GM12891 (cell line): Measurements from ENCODE around the gene DEPDC7.
"Not testable (repeated sequence)": the region's sequence is repeated elsewhere in the genome, so short reads cannot be mapped to it uniquely, and the experiment has no call there.

Experiments
- DNase-seq: peaks from one replicate; pipeline ENCODE4 v3.0.0; 2011; ENCODE audit warnings: low spot score; ENCODE audit not compliant: insufficient read length
- FAIRE-seq: peaks from 2 replicates; lab custom pipeline; 2011; peaks lifted over from hg19 to GRCh38; lab: Jason Lieb, UNC
- PAX5 ChIP-seq: IDR thresholded peaks from 2 replicates; pipeline ENCODE4 v1.6.1; 2011; ENCODE audit warnings: low read length, moderate library complexity, mild to moderate bottlenecking; ENCODE audit not compliant: insufficient read depth, severe bottlenecking
- POLR2A ChIP-seq: IDR thresholded peaks from 2 replicates; pipeline ENCODE4 v1.6.1; 2011; ENCODE audit warnings: low read depth, low read length, control low read depth
- POLR2AphosphoS5 ChIP-seq: IDR thresholded peaks from 2 replicates; pipeline ENCODE4 v1.6.1; 2011; ENCODE audit warnings: low read depth, low read length, control low read depth
- POU2F2 ChIP-seq: IDR thresholded peaks from 2 replicates; pipeline ENCODE4 v1.6.1; 2011; ENCODE audit warnings: low read depth, mild to moderate bottlenecking, control low read depth, low read length, moderate library complexity
- SPI1 ChIP-seq: IDR thresholded peaks from 2 replicates; pipeline ENCODE4 v1.6.1; 2011; ENCODE audit warnings: low read depth, low read length, control low read depth
- TAF1 ChIP-seq: IDR thresholded peaks from 2 replicates; pipeline ENCODE4 v1.6.1; 2011; ENCODE audit warnings: low read depth, low read length, control low read depth

Gene DEPDC7

DNA sequence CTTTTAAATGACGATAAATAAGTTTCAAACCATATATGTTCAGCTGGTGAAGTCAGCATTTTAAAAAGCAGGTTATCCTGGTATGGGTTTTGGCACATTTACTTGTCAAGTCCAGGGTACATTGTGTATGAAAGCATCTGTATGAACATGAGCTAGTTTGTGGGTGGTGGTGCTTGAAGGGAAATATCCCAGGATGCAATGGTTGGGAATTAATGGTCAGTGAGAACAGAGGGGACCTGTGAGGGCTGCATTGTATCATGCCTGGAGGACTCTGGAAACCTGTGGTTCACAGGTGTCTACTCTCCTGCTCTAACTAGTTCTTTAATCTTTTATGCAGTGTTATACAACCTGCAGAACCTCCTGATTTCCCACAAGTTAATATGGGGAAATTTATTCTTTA is 5.8 kb downstream of the DEPDC7 start:
- TF ChIP-seq PAX5 (no peak), TAF1 (no peak), POLR2A (no peak), POLR2AphosphoS5 (no peak), POU2F2 (no peak), SPI1 (no peak)
- FAIRE-seq (no peak), DNase-seq (no peak)

DNA sequence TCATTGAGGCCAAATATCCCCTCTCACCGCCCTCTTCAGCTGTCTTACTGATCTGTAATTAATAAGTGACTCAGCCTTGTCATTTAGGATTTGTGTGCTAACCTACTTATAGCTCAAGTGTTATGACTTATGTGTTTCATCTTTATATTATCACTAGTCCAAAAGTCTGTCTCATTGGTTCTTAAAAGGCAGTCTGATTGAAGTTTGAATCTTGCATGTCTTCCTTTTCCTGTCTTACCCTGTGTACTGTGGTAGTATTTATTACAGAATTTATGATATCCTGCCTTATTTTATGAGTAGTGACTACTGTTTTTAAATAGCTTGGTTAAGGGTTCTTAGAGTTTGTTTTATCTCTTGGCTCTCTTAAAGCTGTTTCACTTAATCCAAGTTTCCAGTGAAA is 6.3 kb downstream of the DEPDC7 start:
- FAIRE-seq (peak; percentile 26), DNase-seq (no peak)
- no peak for TF ChIP-seq TAF1
- TF ChIP-seq PAX5, result no peak
- no peak for TF ChIP-seq POU2F2
- TF ChIP-seq POLR2AphosphoS5, result no peak
- TF ChIP-seq SPI1, result no peak
- TF ChIP-seq POLR2A, result no peak

DNA sequence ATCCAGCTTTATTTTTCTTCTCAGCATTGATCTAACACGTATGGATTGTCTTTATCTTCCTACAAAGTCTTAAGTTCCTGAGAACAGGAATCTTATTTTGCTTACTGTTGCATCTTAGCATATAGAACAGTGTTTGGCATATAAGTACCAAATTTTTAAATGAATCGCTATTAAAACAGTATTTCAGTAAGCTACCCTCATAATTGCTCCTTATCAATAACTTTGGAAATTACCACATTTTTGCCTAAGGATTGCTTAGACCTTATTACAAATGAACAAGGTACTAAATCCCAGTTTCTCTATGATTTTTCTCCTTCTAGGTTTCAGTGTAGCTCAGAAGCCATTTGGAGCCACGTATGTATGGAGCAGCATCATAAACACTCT is 9.7 kb downstream of the DEPDC7 start:
- no peak for FAIRE-seq
- TF ChIP-seq POU2F2 (no peak), SPI1 (no peak), POLR2AphosphoS5 (no peak), PAX5 (no peak)

DNA sequence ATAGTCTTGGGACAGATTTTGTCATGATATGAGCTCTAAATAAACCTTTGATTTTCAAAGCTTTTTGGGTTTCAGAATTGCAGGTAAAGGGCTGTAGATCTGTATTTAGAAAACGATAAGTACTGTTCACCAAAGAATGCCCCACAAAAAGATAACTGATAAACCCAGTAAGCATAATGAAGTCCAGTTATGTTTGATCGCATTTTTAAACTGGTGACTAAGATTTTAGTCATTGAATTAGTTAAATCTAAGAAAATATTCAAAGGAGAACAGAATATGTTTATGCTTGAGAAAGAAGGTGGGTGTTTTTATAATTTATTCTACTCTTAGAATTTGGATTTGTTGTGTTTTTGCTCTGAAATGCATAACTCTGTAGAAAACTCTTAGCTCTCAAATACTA is 11.6 kb downstream of the DEPDC7 start:
- FAIRE-seq, result no peak
- TF ChIP-seq POLR2AphosphoS5 (no peak), PAX5 (no peak), SPI1 (no peak), POU2F2 (no peak), TAF1 (no peak), POLR2A (no peak)
- DNase-seq, result no peak

More for the DNA sequence above, 9.7 kb downstream of the DEPDC7 start:
- no peak for DNase-seq

DNA sequence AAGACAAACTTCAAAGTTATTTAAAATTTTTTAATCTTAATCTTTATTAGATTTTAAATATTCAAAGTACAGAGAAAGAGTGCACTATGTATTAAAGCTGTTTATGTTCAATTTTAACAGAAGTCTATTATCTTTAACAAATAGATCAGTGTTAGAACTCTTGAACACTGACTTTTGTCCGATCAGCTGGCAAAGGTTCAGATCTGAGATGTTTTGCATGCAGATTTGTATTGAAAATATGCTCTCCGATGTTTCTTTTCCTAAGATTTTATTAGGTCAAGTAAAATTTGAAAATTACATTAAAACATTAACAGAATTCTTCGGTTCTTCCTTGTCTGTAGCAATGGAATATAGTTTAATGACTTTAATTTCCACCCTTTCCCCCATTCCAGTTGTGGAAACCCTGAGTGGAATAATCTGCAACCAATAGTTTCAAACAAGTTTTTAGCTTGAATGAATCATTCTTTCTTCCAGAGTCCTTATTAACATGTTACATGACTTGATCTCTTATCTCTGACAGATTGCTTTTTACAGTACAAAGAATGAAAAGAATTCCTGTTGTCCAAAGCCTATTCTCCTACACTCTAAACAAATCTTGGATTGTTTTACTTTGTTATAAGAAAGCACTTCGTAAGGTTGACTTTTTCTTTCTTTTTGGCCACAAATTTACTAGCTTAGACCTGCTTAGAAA is 12.3 kb downstream of the DEPDC7 start:
- no peak for FAIRE-seq

DNA sequence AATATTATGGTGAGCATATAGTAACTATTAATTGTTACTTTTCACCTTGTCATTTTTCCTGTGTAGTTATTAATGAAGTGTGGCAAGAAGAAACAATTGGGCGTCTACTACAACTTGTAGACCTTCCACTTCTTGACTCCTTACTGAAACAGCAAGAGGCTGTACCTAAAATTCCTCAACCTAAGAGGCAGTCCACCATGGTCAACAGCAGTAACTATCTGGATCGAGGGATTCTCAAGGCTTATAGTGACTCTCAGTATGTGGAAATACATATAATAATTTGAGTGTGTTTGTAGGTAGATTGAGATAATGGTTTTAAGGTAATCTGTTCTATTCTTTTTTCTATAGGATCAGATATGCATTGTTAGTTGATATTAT is 12.8 kb downstream of the DEPDC7 start:
- no peak for TF ChIP-seq POLR2A
- no peak for TF ChIP-seq POU2F2
- TF ChIP-seq PAX5, result no peak
- no peak for TF ChIP-seq POLR2AphosphoS5
- no peak for TF ChIP-seq SPI1
- no peak for TF ChIP-seq TAF1
- DNase-seq, result no peak
- FAIRE-seq, result no peak

More for the DNA sequence above, 12.3 kb downstream of the DEPDC7 start:
- TF ChIP-seq POLR2AphosphoS5 (no peak), PAX5 (no peak), POLR2A (no peak), POU2F2 (no peak), TAF1 (no peak), SPI1 (no peak)
- no peak for DNase-seq

DNA sequence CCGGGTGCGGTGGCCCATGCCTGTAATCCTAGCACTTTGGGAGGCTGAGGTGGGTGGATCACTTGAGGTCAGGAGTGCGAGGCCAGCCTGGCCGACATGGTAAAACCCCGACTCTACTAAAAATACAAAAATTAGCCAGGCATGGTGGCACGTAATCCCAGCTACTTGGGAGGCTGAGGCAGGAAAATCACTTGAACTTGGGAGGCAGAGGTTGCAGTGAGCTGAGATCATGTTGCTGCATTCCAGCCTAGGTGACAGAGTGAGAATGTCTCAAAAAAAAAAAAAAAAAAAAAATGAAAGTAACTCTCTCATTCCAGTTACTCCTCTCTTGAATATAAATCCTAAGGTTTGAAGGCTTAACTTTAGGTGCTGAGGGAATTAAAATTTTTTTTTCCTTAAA is 13.5 kb downstream of the DEPDC7 start:
- FAIRE-seq, DNase-seq: not testable (repeated sequence)

DNA sequence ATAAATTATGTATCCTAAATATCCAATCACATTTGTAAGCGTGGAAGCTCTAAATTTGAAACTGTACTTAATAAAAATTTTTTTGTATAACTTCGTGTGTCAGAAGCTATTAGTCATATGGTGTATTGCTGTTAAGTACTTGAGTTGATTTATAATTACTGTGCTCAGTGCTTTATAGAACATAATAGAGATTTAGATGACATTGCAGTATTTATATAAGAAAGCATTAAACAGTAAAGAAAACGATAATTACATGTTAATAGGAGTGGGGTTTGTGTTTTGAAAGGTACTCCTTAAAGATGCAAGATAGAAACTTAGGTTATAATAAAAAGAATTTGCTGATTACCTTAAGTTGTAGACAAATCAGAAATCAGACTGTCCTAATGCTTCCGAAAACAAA is 17.8 kb downstream of the DEPDC7 start:
- TF ChIP-seq TAF1, result no peak
- TF ChIP-seq POU2F2, result no peak
- TF ChIP-seq PAX5, result no peak
- no peak for TF ChIP-seq POLR2A
- TF ChIP-seq POLR2AphosphoS5, result no peak
- TF ChIP-seq SPI1, result no peak
- no peak for FAIRE-seq
- DNase-seq, result no peak

DNA sequence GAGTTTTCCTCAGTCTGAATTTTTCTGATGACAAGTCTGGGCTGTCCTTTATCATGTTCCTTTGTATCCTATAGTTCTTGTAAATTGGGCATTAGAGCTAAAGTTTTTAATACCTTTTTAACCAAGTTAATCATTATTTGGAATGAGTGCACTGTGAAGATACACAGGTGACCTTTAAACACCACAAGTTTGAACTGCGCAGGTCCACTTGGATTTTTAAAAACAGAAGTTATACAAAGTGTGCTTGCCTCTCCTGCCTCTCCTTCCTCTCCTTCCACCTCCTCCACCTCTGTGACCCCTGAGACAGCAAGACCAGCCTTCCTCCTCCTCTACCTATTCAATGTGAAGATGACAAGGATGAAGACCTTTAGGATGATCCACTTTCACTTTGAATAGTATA is 19.3 kb downstream of the DEPDC7 start:
- DNase-seq (no peak), FAIRE-seq (no peak)
- TF ChIP-seq PAX5 (no peak), TAF1 (no peak), POLR2A (no peak), SPI1 (no peak), POU2F2 (no peak)

DNA sequence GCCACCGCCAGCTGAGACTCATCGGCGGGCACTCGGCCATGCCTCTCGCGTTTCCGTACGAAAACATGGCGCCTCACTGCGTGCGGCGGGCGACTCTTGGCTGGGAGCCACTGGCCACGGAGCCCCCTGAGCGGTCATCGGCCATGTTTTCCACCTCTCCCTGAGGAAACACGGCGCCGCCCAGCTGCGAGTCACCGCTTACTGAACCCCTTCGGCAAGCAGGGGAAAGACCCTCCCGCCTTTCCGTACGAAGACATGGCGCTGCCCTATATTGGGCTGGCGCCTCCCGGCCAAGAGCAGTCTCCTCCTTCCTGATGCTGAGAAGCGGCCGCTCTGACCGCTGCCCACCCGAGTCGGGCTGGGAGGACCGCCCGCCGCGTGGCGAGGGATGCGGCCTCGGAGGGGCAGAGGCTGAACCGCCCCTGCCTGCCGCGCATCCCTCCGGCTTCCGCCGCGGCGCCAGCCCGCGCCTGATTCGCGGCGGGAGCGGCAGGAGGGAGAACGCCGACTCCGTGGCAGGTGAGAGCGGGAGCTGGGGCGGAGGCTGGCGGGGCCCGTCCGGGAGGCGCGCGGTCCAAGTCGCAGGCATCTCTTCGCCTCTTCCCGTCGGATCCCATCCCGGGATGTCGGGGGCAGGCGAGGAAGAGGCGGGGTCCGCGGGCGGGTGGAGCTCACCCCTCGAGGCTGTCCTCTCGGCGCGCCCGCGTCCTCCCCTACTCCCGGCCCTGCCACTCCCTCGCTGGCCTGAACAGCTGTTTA is 23.8 kb downstream of the DEPDC7 start, which contains the start of gene TCP11L1:
TSS of gene TCP11L1 (plus strand) at position 299 of the 759 bp plus-strand sequence. CDS start 4,202 bp downstream, outside the sequence.
- FAIRE-seq, result peak; percentile 94
- TF ChIP-seq POLR2A (peak; percentile 45; the same call in 1 of the 2 replicates), TAF1 (no peak), POLR2AphosphoS5 (0 out of 2 replicates have a peak, but pooled peaks have one; percentile 16), POU2F2 (no peak), SPI1 (no peak)
- DNase-seq, result peak; percentile 72
